Right forelimb (tissue), 1 donor: ENCODE results near the gene CTNNA1.
"Not testable (repeated sequence)": the region's sequence is repeated elsewhere in the genome, so short reads cannot be mapped to it uniquely, and the experiment has no call there.

Experiments
- DNase-seq: peaks from one replicate; pipeline ENCODE4 v3.0.0-alpha.2; 2018

Gene CTNNA1

DNA sequence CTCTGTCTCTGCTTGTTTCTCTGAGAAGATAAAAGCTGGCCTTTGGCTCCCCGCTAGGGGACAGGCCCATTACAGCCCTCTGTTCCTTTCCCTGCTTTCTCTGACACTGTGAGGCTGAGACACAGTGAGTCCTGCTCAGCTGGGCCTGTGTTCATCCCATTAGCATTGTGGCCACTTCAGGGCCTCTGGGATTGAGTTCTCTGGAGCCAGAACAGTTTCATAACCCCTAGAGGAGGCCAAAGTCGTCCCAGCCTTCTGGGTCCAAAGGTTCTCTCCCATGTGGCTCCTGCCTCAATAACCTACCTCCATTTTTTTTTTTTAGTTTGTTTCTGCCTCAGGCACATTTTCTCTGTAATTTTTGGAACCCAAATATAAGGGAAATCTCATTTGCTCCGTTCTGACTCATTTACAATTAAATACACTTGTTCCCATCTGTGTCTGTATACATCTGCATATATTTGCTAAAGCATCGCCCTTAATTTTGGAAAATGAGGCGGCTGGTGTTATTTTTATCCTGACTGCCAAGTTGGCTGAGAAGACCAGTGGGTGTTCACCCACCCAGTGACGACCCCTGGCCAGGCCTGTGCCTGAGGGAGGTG is 27.3 kb upstream of the CTNNA1 start:
- no peak for DNase-seq

GRCh38 chr5:138726848-138727247 is 26.4 kb upstream of the CTNNA1 start:
- DNase-seq, result no peak

- not testable (repeated sequence) for DNase-seq
Observed at GRCh38 chr5:138730496-138730895, 22.7 kb upstream of the CTNNA1 start.

DNA sequence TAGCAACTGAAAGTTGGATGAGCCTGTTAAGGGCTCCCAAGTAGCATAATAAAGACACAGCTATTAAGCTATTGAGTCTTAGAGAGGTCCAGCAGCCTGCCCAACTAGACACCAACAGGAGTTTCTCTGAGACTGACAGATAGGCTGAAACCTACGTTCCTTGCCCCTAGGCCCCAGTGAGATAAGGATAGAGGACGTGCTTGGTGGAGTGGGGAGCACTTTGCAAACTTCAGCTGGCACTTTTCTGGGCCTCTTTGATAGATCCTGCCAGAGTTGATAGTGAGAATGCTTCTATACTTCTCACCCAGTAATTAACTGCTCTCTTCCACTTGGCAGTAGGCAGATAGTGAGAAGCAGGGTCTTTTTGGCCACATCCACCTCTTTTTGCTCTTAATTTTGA is 20.8 kb upstream of the CTNNA1 start:
- no peak for DNase-seq

GRCh38 chr5:138732933-138733332 is 20.3 kb upstream of the CTNNA1 start:
- no peak for DNase-seq

GRCh38 chr5:138733509-138733908 is 19.7 kb upstream of the CTNNA1 start:
- no peak for DNase-seq

GRCh38 chr5:138736293-138736692 is 16.9 kb upstream of the CTNNA1 start:
- no peak for DNase-seq

GRCh38 chr5:138737494-138738265 is 15.5 kb upstream of the CTNNA1 start:
- DNase-seq, result no peak

DNA sequence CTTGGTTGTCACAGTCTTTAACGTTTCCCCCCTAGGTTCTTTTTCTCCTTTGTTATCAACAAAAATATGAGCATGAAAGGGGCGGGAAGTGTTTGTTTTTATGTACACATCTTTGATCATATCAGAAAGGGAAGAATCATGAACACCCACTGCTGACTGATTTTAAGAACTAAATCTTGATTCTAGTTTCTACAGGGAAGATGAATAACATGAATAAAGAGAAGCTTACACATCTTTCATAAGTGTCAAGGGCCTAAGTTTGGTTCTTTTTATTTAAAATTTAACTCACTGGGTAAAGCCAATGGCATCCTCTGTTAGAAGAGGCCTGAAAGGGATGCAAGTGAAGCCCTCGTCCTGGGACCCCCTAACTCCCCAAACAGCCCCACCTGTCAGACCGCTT is 14.8 kb upstream of the CTNNA1 start:
- DNase-seq, result no peak

- no peak for DNase-seq
Observed at GRCh38 chr5:138739938-138740337, 13.3 kb upstream of the CTNNA1 start.

DNA sequence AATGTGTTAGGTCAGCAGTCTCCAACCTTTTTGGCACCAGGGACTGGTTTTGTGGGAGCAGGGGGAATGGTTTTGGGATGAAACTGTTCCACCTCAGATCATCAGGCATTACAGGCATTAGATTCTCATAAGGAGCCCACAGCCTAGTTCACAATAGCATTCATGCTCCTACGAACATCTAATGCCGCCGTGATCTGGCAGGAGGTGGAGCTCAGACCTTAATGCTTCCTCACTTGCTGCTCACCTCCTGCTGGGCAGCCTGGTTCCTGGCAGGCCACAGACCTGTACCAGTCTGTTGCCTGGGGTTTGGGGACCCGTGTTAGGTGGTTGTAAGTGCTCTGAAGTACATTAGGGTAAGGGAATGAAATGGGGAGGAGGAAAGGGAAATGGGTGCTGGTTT is 9.7 kb upstream of the CTNNA1 start:
- no peak for DNase-seq

- DNase-seq, result no peak
Observed at GRCh38 chr5:138745268-138745667, 8.0 kb upstream of the CTNNA1 start.

DNA sequence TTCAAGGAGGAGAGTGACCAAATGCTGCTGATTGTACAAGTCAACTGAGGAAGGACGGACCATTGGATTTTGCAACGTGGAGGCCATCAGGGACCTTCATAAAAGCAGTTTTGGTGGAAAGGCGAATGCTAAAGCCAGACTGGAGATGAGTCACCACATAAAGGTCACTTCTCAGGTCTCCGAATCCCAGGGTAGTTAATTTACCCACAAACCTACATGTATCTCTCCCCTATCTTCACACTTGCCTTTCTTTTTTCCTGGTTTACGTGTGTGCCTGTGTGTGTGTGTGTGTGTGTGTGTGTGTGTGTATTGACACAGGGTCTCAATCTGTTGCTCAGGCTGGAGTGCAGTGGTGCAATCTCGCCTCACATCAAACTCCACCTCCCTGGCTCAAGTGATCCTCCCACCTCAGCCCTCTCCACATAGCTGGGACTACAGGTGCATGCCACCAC is 4.6 kb upstream of the CTNNA1 start:
- DNase-seq, result no peak

- DNase-seq, result not testable (repeated sequence)
Observed at GRCh38 chr5:138751344-138751743, 1.9 kb upstream of the CTNNA1 start.

DNA sequence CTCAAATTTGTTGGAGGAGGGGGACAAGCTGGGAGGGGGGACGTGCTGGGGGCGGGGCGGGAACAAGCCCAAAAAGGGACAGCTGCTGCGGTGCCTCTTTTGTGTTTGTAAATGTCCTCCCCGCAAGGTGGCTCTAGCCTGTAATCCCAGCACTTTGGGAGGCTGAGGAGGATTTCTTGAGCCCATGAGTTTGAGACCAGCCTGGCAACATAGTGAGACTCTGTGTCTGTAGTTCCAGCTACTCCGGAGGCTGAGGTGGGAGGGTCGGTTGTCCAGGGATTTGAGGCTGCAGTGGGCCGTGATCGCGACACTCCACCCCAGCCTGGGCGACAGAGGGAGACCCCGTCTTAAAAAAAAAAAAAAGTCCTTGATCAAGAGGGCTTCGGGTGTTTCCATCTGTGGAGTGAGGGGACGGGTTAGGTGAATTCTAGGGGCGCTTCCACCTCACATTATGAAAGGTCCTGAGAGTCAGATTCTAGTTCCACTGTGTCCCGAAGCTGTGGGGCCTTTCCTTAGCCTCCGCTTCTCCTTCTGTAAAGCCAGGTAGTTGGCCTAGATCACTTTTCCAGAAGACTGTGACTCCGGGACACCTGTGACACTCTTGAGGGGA is 779 bp upstream of the CTNNA1 start:
- peak; percentile 52 for DNase-seq

DNA sequence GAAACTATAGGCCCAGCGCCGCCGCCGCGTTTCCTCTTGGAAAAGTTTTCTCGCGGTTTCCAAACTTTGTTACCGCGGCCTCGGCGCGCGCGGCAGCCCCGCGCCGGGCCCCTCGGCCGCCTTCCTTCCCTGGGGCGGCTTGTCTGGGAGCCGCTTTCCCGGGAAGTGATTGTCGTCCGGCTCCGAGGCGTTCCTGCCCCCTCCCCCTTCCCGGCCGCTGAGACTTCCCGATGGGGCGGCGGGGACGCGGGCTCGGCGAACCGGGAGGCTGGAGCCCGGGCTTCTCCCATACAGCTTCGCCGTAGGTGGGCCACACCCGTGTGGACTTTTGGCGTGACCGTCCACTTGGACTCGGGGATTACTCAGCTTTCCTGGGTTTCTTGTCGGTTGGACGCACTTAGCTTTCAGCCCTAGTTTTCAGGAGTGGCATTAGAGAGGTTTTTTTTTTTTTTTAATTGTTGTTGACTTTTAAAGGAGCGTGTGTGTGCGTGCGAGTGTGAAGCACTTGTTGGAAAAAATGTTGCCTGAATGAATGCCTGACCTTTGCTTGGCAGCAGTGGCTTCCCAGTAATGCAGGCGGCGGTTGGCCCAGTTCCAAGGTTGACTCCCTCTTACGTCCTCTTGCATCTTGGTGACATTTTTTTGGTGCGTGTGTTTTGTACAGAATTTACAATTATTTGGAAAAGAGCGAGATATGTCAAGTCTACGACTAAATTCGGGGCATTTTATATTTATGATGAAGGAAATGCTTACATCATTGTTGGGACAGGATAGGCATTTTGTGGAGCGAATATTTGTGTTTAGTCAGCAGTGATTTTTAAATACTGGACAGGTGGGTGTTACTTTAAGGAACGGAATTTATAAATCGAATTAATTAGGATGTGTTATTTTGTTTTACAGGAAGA is 821 bp downstream of the CTNNA1 start:
- DNase-seq, result peak; percentile 89

DNA sequence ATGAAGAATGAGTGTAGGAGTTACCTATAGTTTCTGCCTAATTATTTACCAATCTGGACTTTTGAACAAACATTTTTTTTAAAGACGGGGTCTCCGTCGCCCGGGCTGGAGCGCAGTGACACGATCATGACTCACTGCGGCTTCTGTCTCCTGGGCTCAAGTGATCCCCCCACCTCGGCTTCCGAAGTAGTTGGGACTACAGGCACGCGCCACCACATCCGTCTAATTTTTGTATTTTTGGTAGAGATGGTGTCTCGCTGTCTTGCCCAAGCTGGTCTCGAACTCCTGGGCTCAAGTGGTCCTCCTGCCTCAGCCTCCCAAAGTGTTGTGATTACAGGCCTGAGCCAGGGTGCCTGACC is 1.5 kb downstream of the CTNNA1 start:
- DNase-seq, result no peak

GRCh38 chr5:138755084-138755748 is 2.0 kb downstream of the CTNNA1 start:
- no peak for DNase-seq

DNA sequence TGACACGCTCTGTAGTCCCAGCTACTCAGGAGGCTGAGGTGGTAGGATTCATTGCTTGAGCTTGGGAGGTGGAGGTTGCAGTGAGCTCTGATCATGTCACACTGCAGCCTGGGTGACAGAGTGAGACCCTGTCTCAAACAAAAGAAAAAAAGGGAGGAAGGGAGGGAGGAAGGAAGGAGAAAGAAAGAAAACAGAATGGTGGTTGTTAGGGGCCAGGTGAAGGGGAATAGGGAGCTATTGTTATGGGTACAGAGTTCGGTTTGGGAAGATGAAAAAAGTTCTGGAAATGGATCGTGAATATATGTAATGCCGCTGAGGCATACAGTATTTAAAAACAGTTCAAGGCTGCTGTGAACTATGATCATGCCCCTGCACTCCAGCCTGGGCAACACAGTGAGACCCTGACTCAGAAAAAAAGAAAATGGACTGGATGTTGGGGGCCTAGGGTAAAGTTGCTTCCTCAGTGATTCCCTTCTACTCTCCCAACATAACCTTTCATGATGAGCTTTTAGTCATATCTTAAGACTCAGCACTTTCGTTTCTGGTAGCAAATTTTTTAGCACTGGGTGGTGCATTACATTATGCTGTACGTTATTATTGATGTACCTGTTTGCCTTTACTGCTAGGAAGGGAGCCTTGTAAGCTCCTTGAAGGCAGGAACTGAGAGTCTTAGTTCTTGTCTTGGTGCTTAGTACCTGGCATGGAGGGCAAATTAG is 4.0 kb downstream of the CTNNA1 start:
- DNase-seq, result no peak

- DNase-seq, result no peak
Observed at GRCh38 chr5:138760448-138761110, 7.4 kb downstream of the CTNNA1 start.

GRCh38 chr5:138761115-138761514 is 7.9 kb downstream of the CTNNA1 start:
- not testable (repeated sequence) for DNase-seq
